SK-N-SH treated with all-trans-retinoic acid at 6 μM for 48 hours (cell line): ENCODE results near the gene PRKAB1.

Experiments
- ATAC-seq: fragments of 200-7000 bp; cut with Tn5 transposase; 3 replicates; pipeline ENCODE4 v1.9.1; 2020; ENCODE audit warnings: mild to moderate bottlenecking, moderate library complexity
- ARNTL ChIP-seq: fragments of 450-650 bp; formaldehyde crosslinking; IDR thresholded peaks from 2 replicates; pipeline ENCODE4 v1.5.0; 2020; ENCODE audit warnings: low read depth, mild to moderate bottlenecking, moderate library complexity, borderline replicate concordance
- BACH2 ChIP-seq: fragments of 250-450 bp; sonication (Bioruptor Pico); IDR thresholded peaks from 2 replicates; pipeline ENCODE4 v1.9.0; 2021; ENCODE audit warnings: mild to moderate bottlenecking, borderline replicate concordance
- CSDC2 ChIP-seq: fragments of 250-450 bp; sonication (Bioruptor Pico); IDR thresholded peaks from 2 replicates; pipeline ENCODE4 v1.5.0; 2020; ENCODE audit warnings: mild to moderate bottlenecking, moderate library complexity
- ESRRG ChIP-seq: fragments of 250-450 bp; sonication (Bioruptor Pico); IDR thresholded peaks from 2 replicates; pipeline ENCODE4 v1.6.1; 2021; ENCODE audit warnings: mild to moderate bottlenecking
- ISL1 ChIP-seq: fragments of 250-450 bp; sonication (Bioruptor Pico); IDR thresholded peaks from 2 replicates; pipeline ENCODE4 v2.1.2; 2022; ENCODE audit warnings: mild to moderate bottlenecking, moderate library complexity
- OSR1 ChIP-seq: fragments of 250-450 bp; sonication (Bioruptor Pico); IDR thresholded peaks from 2 replicates; pipeline ENCODE4 v1.8.0; 2022; ENCODE audit warnings: moderate library complexity, mild to moderate bottlenecking, inconsistent platforms
- PPARA ChIP-seq: fragments of 250-450 bp; sonication (Bioruptor Pico); IDR thresholded peaks from 2 replicates; pipeline ENCODE4 v1.5.0; 2020; ENCODE audit warnings: mild to moderate bottlenecking, borderline replicate concordance
- RARB ChIP-seq: fragments of 250-450 bp; sonication (Bioruptor Pico); IDR thresholded peaks from 2 replicates; pipeline ENCODE4 v1.8.0; 2021; ENCODE audit warnings: mild to moderate bottlenecking, moderate library complexity
- SNAI2 ChIP-seq: fragments of 250-450 bp; sonication (Bioruptor Pico); IDR thresholded peaks from 2 replicates; pipeline ENCODE4 v1.5.0; 2020; ENCODE audit warnings: mild to moderate bottlenecking, moderate library complexity
- TCF4 ChIP-seq: fragments of 250-450 bp; sonication (Bioruptor Pico); IDR thresholded peaks from 2 replicates; pipeline ENCODE4 v1.8.0; 2021; ENCODE audit warnings: mild to moderate bottlenecking, moderate library complexity, borderline replicate concordance
- TOX ChIP-seq: fragments of 250-450 bp; sonication (Bioruptor Pico); IDR thresholded peaks from 2 replicates; pipeline ENCODE4 v1.8.0; 2021; ENCODE audit warnings: mild to moderate bottlenecking, moderate library complexity, borderline replicate concordance
- ZC3H10 ChIP-seq: fragments of 250-450 bp; sonication (Bioruptor Pico); IDR thresholded peaks from 2 replicates; pipeline ENCODE4 v1.5.1; 2021; ENCODE audit warnings: mild to moderate bottlenecking, moderate library complexity
- ZFP3 ChIP-seq: fragments of 250-450 bp; sonication (Bioruptor Pico); IDR thresholded peaks from 2 replicates; pipeline ENCODE4 v1.5.0; 2020; ENCODE audit warnings: mild to moderate bottlenecking, moderate library complexity
- ZFP30 ChIP-seq: fragments of 450-650 bp; formaldehyde crosslinking; IDR thresholded peaks from 2 replicates; pipeline ENCODE4 v1.5.0; 2022; ENCODE audit warnings: mild to moderate bottlenecking, moderate library complexity
- ZNF565 ChIP-seq: fragments of 450-650 bp; formaldehyde crosslinking; conservative IDR thresholded peaks from 2 replicates; pipeline ENCODE4 v1.5.0; 2020; ENCODE audit warnings: low read depth, mild to moderate bottlenecking, moderate library complexity
- ZNF70 ChIP-seq: fragments of 450-650 bp; formaldehyde crosslinking; IDR thresholded peaks from 2 replicates; pipeline ENCODE4 v1.5.0; 2020; ENCODE audit warnings: mild to moderate bottlenecking, moderate library complexity
- ZNF8 ChIP-seq: fragments of 450-650 bp; formaldehyde crosslinking; IDR thresholded peaks from 2 replicates; pipeline ENCODE4 v1.5.0; 2020; ENCODE audit warnings: mild to moderate bottlenecking, moderate library complexity
- TF ChIP-seq, protein P1 (sequence below): fragments of 250-450 bp; sonication (Bioruptor Pico); IDR thresholded peaks from 2 replicates; pipeline ENCODE4 v1.5.0; 2020; ENCODE audit warnings: mild to moderate bottlenecking, moderate library complexity
- TF ChIP-seq, protein P2 (sequence below): fragments of 250-450 bp; sonication (Bioruptor Pico); IDR thresholded peaks from 2 replicates; pipeline ENCODE4 v1.8.0; 2021; ENCODE audit warnings: low read depth, mild to moderate bottlenecking, moderate library complexity, borderline replicate concordance
- TF ChIP-seq, protein P3 (sequence below): fragments of 250-450 bp; sonication (Bioruptor Pico); IDR thresholded peaks from 2 replicates; pipeline ENCODE4 v1.5.1; 2021; ENCODE audit warnings: mild to moderate bottlenecking, moderate library complexity
- TF ChIP-seq, protein P4 (sequence below): fragments of 250-450 bp; sonication (Bioruptor Pico); IDR thresholded peaks from 2 replicates; pipeline ENCODE4 v1.8.0; 2020; ENCODE audit warnings: mild to moderate bottlenecking, moderate library complexity, borderline replicate concordance
- TF ChIP-seq, protein P5 (sequence below): fragments of 250-450 bp; sonication (Bioruptor Pico); IDR thresholded peaks from 2 replicates; pipeline ENCODE4 v1.5.1; 2020; ENCODE audit warnings: low read depth, mild to moderate bottlenecking, moderate library complexity

Gene PRKAB1

DNA sequence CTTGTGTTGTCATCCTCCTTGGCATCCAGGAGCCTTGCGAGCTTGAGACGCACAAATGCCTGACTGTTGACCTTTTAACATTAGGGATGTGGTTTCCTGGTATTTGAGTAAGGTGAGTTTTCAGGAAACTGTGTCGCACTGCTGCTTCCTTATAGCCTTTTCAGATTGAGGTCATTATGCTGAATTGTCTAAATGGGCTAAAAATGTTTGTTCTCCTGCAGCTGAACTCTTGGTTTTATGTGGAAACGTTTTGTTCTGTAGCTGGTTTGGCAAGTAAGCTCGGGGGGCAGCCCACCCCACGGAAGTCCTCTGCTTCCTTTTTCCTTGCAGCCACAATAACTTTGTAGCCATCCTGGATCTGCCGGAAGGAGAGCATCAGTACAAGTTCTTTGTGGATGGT lies 5.7 kb downstream of the PRKAB1 start (continued):
- no peak for TF ChIP-seq ZC3H10
- TF ChIP-seq OSR1 (CRISPR knock-in tag), result no peak
- no peak for TF ChIP-seq BACH2 (CRISPR knock-in tag)
- no peak for TF ChIP-seq TCF4 (CRISPR knock-in tag)

DNA sequence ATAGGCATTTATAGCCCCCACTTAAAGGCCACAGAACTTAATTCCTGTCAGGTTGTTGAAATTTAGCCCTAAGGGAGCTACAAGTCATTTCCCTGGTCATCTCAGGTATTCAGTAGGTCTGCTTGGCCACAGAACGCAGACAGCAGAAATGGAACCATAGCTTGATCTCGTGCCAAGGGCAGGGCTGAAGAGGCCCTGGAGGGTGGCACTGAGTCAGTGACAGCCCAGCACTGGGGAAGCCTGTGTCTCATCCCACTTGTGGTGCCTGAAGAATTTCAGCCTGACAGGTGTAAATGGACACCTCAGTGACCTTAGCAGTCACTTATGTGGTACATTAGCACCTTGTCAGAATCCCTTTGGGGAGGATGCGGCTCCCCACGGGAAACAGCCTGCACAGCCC lies 6.6 kb downstream of the PRKAB1 start:
- no peak for ATAC-seq
- TF ChIP-seq SNAI2 (CRISPR knock-in tag), result no peak
- TF ChIP-seq ESRRG (CRISPR knock-in tag), result no peak
- no peak for TF ChIP-seq ZFP3 (CRISPR knock-in tag)
- no peak for TF ChIP-seq ZFP30 (CRISPR knock-in tag)
- no peak for TF ChIP-seq CSDC2
- TF ChIP-seq, protein P1, sequence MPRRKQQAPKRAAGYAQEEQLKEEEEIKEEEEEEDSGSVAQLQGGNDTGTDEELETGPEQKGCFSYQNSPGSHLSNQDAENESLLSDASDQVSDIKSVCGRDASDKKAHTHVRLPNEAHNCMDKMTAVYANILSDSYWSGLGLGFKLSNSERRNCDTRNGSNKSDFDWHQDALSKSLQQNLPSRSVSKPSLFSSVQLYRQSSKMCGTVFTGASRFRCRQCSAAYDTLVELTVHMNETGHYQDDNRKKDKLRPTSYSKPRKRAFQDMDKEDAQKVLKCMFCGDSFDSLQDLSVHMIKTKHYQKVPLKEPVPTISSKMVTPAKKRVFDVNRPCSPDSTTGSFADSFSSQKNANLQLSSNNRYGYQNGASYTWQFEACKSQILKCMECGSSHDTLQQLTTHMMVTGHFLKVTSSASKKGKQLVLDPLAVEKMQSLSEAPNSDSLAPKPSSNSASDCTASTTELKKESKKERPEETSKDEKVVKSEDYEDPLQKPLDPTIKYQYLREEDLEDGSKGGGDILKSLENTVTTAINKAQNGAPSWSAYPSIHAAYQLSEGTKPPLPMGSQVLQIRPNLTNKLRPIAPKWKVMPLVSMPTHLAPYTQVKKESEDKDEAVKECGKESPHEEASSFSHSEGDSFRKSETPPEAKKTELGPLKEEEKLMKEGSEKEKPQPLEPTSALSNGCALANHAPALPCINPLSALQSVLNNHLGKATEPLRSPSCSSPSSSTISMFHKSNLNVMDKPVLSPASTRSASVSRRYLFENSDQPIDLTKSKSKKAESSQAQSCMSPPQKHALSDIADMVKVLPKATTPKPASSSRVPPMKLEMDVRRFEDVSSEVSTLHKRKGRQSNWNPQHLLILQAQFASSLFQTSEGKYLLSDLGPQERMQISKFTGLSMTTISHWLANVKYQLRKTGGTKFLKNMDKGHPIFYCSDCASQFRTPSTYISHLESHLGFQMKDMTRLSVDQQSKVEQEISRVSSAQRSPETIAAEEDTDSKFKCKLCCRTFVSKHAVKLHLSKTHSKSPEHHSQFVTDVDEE, result no peak
- TF ChIP-seq, protein P2, sequence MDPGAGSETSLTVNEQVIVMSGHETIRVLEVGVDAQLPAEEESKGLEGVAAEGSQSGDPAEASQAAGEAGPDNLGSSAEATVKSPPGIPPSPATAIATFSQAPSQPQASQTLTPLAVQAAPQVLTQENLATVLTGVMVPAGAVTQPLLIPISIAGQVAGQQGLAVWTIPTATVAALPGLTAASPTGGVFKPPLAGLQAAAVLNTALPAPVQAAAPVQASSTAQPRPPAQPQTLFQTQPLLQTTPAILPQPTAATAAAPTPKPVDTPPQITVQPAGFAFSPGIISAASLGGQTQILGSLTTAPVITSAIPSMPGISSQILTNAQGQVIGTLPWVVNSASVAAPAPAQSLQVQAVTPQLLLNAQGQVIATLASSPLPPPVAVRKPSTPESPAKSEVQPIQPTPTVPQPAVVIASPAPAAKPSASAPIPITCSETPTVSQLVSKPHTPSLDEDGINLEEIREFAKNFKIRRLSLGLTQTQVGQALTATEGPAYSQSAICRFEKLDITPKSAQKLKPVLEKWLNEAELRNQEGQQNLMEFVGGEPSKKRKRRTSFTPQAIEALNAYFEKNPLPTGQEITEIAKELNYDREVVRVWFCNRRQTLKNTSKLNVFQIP (CRISPR knock-in tag), result no peak
- no peak for TF ChIP-seq ZC3H10
- no peak for TF ChIP-seq ARNTL (CRISPR knock-in tag)
- no peak for TF ChIP-seq ZNF70 (CRISPR knock-in tag)
- TF ChIP-seq, protein P3, sequence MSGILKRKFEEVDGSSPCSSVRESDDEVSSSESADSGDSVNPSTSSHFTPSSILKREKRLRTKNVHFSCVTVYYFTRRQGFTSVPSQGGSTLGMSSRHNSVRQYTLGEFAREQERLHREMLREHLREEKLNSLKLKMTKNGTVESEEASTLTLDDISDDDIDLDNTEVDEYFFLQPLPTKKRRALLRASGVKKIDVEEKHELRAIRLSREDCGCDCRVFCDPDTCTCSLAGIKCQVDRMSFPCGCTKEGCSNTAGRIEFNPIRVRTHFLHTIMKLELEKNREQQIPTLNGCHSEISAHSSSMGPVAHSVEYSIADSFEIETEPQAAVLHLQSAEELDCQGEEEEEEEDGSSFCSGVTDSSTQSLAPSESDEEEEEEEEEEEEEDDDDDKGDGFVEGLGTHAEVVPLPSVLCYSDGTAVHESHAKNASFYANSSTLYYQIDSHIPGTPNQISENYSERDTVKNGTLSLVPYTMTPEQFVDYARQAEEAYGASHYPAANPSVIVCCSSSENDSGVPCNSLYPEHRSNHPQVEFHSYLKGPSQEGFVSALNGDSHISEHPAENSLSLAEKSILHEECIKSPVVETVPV (CRISPR knock-in tag), result no peak
- TF ChIP-seq, protein P4, sequence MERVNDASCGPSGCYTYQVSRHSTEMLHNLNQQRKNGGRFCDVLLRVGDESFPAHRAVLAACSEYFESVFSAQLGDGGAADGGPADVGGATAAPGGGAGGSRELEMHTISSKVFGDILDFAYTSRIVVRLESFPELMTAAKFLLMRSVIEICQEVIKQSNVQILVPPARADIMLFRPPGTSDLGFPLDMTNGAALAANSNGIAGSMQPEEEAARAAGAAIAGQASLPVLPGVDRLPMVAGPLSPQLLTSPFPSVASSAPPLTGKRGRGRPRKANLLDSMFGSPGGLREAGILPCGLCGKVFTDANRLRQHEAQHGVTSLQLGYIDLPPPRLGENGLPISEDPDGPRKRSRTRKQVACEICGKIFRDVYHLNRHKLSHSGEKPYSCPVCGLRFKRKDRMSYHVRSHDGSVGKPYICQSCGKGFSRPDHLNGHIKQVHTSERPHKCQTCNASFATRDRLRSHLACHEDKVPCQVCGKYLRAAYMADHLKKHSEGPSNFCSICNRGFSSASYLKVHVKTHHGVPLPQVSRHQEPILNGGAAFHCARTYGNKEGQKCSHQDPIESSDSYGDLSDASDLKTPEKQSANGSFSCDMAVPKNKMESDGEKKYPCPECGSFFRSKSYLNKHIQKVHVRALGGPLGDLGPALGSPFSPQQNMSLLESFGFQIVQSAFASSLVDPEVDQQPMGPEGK (CRISPR knock-in tag), result no peak
- TF ChIP-seq PPARA (CRISPR knock-in tag), result no peak
- no peak for TF ChIP-seq BACH2 (CRISPR knock-in tag)

DNA sequence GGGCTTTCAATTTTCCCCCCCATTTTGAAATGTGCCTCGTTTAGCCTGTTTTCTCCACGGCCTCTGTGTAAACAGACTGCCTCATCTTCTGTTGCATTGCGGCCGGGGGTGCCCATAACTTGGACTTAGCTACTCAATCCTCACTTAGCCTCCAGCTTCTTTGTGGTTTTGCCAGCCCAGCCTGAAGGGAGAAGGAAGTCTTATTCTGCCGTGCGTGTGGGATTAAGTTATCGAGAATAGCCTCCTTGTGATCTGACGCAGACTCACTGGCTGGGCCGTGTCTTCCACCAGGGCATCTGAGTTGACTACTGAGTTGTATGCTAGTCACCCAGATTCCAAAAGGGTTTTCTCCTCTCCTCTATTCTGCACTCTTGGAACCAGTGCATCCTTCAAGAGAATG lies 8.1 kb downstream of the PRKAB1 start:
- TF ChIP-seq, protein P1, result no peak
- no peak for TF ChIP-seq ZC3H10
- no peak for TF ChIP-seq ZNF565
- TF ChIP-seq OSR1 (CRISPR knock-in tag), result no peak
- TF ChIP-seq ISL1 (CRISPR knock-in tag), result no peak
- no peak for TF ChIP-seq SNAI2 (CRISPR knock-in tag)
- no peak for TF ChIP-seq ZNF8
- TF ChIP-seq BACH2 (CRISPR knock-in tag), result no peak
- TF ChIP-seq PPARA (CRISPR knock-in tag), result no peak
- no peak for TF ChIP-seq RARB (CRISPR knock-in tag)
- no peak for TF ChIP-seq ZNF70 (CRISPR knock-in tag)
- TF ChIP-seq, protein P5, sequence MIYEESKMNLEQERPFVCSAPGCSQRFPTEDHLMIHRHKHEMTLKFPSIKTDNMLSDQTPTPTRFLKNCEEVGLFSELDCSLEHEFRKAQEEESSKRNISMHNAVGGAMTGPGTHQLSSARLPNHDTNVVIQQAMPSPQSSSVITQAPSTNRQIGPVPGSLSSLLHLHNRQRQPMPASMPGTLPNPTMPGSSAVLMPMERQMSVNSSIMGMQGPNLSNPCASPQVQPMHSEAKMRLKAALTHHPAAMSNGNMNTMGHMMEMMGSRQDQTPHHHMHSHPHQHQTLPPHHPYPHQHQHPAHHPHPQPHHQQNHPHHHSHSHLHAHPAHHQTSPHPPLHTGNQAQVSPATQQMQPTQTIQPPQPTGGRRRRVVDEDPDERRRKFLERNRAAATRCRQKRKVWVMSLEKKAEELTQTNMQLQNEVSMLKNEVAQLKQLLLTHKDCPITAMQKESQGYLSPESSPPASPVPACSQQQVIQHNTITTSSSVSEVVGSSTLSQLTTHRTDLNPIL (CRISPR knock-in tag), result no peak
- no peak for TF ChIP-seq TOX
- TF ChIP-seq CSDC2, result no peak
- no peak for TF ChIP-seq ESRRG (CRISPR knock-in tag)
- no peak for TF ChIP-seq ARNTL (CRISPR knock-in tag)
- TF ChIP-seq, protein P3 (CRISPR knock-in tag), result no peak
- TF ChIP-seq TCF4 (CRISPR knock-in tag), result no peak
- TF ChIP-seq ZFP3 (CRISPR knock-in tag), result no peak
- TF ChIP-seq, all 23 proteins: peak for 0
- no peak for ATAC-seq
